Breast epithelium (tissue), 3 donors: ENCODE results near the gene NCKIPSD.

Experiments
- POLR2A ChIP-seq: fragments of 450-650 bp; IDR thresholded peaks from one replicate; pipeline ENCODE4 v1.6.1; 2016; ENCODE audit warnings: antibody characterized with exemption, mild to moderate bottlenecking, moderate library complexity
- POLR2AphosphoS5 ChIP-seq, 3 donors: sonication (generic); formaldehyde crosslinking; IDR thresholded peaks; one replicate each; pipeline ENCODE4 v1.6.1; 2017; ENCODE audit warnings: antibody characterized with exemption in 3 of 3
- TF ChIP-seq, protein P1 (sequence below), 3 donors: fragments of 450-650 bp; IDR thresholded peaks; one replicate each; pipeline ENCODE4 v1.5.1; 2016 to 2017; ENCODE audit warnings: antibody characterized with exemption in 3 of 3, mild to moderate bottlenecking in 3 of 3, moderate library complexity in 3 of 3

DNA sequence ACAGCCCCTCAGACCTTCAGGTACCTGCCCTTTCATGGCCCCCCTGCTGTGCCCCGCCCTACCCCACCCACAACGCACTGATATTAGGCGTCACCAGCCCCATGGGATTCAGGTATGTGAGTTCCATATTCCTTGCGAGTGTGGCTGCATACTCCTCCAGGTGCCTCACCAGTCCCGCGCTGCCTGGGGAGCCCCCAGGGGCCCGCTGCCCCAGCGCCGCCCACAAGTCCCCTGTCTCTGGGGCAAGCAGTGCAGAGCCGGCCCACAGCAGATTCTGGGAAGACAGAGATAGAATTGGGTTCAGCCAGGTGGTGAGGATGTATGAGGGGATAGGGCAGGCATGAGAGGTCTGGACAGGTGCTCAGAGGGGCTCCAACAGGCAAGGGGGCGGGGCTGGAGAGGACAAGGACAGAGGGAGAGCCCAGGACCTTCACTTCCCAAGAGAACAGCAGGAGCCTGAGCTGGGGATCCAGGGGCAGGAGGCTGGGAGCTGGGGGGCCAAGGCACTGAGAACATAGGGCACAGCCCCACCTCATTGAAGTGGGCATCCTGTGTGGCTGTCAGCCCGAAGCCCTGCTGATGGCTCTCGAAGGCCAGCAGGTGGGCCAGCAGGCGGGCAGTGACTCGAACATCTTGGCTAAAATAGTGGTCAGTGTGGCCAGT lies 37.4 kb downstream of the NCKIPSD start:
- TF ChIP-seq, protein P1, sequence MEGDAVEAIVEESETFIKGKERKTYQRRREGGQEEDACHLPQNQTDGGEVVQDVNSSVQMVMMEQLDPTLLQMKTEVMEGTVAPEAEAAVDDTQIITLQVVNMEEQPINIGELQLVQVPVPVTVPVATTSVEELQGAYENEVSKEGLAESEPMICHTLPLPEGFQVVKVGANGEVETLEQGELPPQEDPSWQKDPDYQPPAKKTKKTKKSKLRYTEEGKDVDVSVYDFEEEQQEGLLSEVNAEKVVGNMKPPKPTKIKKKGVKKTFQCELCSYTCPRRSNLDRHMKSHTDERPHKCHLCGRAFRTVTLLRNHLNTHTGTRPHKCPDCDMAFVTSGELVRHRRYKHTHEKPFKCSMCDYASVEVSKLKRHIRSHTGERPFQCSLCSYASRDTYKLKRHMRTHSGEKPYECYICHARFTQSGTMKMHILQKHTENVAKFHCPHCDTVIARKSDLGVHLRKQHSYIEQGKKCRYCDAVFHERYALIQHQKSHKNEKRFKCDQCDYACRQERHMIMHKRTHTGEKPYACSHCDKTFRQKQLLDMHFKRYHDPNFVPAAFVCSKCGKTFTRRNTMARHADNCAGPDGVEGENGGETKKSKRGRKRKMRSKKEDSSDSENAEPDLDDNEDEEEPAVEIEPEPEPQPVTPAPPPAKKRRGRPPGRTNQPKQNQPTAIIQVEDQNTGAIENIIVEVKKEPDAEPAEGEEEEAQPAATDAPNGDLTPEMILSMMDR (IDR thresholded peaks at IDR 0.05): no peak
- TF ChIP-seq POLR2A (no peak), POLR2AphosphoS5 (IDR thresholded peaks at IDR 0.05) (no peak)
